Activated CD4-positive, CD25-positive, alpha-beta regulatory T cell treated with anti-CD3 and anti-CD28 coated beads, Interleukin-2, amount 50 U/mL, for 16 hours (primary cell): Measurements from ENCODE around the gene OR3A3.

Source experiments
- DNase-seq: peaks from one replicate; pipeline ENCODE4 v3.0.0-alpha.2; 2020; ENCODE audit warnings: low read depth, low spot score

OR3A3 gene

DNA sequence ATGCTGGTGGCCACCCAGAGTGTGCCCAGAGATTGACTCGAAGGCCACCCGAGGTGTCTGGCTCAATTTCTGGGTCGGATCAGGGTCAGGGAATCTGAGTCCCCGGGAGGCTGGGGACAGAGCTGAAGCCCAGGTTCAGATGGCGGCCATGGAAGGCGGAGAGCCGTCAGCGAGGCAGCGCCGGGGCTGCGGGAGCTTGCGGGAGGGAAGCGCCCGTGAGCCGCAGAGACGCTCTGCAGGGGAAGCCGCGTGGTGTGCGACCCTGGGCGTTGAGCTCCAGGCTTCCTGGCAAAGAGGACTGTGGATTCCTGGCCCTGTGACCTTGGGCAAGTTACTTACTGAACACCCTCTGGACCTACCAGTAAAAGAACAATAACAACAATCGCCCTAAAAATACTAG lies 61.0 kb downstream of the OR3A3 start:
- no peak for DNase-seq
